Measurements from ENCODE around the gene LRRC8B.
"Not testable (repeated sequence)": the region's sequence is repeated elsewhere in the genome, so short reads cannot be mapped to it uniquely, and the experiment has no call there.

LRRC8B gene

DNA sequence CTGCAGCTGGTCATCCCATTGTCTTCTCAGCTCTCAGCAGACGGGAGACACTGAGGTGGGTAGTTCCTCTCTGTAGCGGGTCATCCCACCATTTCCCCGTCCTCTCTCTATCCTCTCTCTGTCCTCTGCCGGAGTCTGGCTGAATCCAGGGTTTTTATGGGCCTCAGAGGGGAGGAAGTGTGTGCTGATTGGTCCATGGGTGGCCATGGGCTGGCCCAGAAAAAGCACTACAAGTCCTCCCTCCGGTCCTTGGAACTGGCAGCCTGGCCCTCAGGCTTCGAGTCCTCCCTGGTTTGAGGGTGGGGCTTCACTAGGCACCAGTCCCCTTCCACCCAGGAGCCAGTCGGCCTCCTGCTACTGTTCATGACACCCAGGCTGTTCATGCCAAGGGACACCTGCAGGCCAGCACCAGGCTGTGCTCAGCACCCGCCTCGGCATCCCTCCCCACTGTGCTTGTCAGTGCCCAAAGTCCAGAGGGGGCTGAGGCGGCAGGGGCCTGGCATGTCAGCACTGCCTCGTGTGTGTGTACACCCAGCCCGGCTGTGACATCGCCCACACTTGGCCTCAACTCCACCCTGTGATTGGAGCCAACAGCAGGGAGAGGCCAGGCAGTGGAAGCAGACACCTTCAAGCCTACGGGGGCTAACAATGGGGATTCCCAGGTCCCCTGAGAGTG is 85.3 kb downstream of the LRRC8B start:
- no peak for DNase-seq

- DNase-seq: no peak
Observed at GRCh38 chr1:89610457-89611011, 85.9 kb downstream of the LRRC8B start.

DNA sequence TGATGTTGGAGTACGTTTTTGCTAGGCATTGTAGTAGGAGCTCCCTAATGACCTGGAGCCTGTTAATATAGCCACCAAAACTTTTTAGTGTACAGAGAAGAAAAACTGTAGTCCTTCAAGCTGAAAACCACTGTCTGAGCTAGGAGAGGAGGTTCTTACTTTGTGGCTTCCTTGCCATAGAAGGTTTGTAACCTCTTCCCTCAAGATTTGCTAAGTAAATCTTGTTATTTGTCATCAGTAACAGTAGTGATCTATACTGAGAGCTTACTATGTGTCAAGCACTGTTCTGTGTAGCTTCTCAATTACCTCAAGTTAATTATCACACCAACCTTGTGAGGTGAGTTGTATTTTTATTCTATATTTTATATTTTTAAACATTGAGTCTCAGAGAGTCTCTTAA is 87.1 kb downstream of the LRRC8B start:
- no peak for DNase-seq

GRCh38 chr1:89613928-89614327 is 89.3 kb downstream of the LRRC8B start:
- DNase-seq: no peak

DNA sequence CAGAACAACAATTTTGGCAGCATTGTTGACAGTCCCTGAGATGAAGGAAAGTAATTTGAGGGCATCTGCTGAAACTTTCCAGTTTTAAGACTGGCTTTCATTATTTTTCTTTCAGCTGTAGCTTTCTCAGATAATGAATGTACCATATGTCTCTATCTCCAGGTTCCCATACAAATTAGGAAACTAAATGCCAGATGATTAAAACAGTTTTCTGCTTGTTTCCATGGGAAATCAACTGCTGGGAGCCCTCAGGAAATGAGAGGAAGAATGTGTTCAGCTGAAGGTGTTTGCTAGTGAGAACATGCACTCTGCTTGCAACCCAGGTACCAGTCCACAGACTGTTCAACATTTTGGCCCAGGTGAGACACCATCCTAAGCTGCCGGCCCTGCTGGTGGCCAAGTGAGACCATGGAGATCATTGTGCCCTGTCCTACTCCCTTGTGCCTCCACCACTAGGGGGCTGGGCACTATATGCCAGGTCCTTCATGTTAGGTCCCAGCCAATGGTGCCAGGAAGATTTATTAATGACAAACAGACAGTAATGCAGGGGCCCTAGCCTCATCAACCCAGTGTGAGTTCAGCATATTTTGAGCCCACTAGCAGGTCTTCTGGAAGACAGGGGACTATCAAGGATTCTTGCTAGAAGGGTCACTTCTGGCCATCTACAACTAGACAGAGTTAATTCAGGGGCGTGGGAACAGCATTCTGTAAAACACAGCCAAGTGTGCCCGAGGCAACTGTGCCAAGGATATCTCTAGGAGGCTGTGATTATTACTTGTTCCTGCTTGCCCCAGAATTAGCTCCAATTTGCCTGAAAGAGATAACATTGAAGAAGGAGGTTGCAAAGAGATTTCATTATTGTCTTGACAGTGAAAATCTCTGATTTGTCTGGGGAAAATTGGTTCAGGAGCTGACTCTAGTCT is 91.3 kb downstream of the LRRC8B start:
- DNase-seq: no peak

DNA sequence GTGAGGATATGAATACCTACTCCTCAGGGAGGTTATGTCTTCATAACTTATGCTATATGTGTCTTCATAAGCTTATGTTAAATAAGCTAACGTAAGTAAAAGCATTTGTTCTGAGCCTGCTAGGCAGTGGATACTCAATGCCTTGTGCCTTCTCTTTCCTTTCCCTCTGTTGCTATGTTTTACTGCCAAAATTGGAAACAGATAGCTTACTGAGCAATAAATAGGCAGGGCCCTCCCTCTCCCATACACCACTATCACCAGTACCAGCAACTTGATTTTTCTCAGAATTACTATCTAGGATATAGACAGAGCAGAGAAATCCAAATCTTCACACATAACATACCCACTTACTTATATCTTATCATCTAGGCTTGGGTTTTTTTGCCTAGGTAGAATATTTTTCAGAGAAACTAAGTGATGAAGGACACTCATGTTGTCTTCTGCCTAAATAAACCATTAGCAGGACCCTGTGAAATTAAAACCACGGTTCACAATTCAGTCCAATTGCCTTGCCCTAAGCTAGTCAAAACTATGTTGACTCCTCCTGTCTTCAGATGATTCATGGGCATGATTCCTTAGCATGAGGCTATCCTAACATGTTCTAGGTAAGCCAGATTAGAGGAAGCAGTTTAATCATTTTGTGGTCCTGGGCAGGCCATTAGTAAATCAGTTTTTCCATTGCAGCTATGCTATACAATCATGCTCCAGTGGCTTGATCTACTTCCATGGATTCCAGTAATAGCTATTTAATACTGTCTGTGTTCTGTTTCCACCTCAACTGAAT is 92.4 kb downstream of the LRRC8B start:
- DNase-seq: no peak

GRCh38 chr1:89620664-89621063 is 96.0 kb downstream of the LRRC8B start:
- DNase-seq: no peak

- DNase-seq: no peak
Observed at GRCh38 chr1:89622895-89623294, 98.3 kb downstream of the LRRC8B start.

DNA sequence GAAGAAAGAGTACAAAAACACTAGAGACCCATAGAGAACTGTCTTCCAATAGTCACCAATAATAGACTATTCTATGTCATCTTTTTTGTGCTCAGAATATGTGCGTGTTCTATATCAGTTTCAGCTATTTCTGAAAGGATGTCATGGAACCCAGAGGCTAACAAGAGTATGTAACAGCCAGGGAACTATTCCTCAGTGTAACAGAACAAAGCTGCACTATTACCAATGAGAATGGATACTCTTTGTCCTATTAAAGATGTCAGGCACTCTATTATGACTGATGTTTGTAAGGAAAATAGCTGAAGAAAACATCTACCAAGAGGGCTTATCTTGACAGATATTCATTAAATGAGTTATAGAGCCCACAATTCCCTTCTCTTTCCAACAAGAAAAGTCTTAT is 99.7 kb downstream of the LRRC8B start:
- DNase-seq: no peak

DNA sequence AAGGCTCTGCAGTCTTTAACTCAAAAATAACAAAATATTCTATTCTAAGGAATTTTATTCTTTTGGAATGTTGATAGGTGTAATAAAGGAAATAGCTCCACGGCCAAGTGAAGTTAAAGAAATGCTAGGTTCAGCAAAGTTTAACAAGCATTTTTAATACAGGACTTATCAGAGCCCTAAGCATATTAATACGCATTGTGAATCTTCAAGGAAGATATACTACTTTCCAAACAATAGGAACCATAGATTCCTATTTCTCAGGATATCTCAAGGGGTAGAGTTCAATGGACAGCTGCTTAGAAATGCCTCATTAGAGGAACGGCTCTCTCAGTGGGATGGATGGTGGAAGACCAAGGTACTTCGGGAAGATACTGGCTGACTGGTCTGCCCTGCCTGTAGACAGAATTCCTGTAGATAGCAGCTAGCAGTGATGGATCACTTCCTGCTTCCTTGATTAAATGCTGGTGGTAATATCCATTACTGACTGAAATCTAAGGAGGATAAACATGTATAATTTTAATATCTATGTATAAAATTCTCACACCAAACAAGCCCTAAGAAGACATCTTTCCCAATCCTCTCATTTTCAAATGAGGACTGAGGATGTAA is 100.2 kb downstream of the LRRC8B start:
- no peak for DNase-seq

GRCh38 chr1:89627596-89627962 is 103.0 kb downstream of the LRRC8B start:
- no peak for DNase-seq

DNA sequence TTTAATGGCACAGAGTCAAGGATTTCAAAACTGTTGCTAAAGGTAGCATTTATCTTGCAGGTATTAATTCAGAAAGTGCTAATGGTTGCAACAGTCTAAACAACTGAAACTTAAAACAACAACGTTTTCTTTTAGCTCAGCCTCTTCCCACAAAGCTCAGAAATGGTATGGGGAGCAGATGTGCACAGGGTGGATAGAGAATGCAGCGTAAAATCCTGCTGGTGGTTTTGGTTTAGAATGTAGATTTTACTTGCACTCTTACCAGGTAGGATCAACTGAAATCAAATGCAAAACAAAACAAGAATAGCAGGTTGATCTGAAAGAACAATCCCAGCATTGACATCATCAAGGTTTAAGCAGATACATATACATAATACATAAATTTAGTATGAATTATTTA is 104.5 kb downstream of the LRRC8B start:
- no peak for DNase-seq

- not testable (repeated sequence) for DNase-seq
Observed at GRCh38 chr1:89629600-89629999, 105.0 kb downstream of the LRRC8B start.

DNA sequence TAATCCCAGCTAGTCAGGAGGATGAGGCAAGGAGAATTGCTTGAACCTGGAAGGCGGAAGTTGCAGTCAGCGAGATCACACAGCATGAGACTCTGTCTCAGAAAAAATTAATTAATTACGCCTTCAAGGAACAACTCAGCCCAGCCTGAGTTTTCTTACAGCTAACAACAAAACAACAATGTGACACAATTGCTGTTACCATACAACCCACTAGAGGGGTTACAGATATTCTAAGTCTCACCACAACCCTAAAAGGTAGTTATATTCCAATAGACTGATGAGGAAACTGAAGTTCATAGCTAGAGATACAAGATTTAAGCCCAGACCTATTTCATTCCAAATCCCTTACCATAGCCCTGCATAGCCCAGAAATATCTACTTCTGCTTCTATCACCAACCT is 105.4 kb downstream of the LRRC8B start:
- DNase-seq: no peak

DNA sequence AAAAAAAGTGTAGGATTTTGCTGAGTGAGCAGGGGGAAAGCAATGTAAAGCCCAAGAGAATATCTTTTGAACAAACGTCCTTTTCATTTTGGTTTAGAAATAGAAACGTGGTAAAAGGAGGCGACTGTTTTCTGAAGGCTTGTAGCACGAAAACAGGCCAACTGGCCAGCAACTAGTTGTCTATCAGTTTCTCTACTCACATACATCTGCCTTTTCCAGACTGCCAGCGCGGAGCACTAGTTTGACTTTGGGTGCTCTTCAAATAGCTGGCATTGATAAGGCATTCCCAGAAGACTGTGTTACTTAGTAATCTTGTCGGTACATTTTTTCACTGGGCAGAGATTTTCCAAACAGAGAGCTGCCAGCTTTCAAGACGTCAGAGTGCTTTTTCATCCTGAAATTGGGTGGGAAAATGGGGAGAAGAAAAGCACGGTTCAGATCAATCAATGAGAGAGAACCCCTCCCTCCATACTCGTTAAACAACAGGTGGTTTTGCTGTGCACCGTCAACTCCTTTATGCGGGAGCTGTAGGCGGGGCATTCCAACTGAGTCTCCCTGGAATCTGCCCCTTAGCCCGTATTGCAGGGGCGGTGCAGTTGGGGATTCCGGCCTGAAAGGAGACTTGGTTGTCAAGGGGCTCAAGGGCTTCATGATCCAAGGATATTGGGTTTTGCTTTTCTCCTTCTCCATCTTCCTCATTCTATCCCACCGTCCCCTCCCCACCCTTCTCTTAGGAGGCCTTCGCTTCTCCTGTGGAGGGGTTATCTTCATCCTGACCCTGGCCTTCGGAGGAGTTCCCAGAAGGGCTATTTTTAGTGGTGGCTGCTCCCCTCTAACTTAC is 107.4 kb downstream of the LRRC8B start:
- no peak for DNase-seq

DNA sequence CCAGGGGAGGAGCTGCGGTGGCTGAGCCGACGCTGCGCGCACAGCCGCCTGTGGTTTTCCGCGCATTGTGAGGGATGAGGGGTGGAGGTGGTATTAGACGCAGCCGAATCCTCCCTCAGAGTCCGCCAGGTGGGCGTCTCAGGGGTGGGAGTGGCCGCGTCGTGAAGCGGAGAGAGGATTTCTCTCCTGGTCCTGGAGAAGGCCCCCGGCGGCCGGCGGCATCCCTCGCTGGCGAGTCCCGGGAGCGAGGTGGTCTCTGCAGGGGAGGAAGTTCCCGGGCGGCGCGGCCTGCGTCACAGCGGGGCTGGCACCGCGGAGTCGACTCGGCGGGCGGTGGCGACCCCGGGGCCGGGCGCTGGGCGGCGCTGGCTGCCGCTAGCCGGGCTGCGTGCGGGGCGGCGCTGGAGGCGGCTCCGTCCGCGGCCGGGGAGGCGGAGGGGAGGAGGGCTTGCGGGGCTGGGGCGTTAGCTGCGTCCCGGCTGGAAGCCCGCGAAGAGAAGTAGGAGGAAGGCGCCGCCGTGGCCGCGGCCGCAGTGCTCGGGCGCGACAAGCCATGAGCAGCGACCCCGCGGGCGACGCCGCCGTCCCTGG is 108.1 kb downstream of the LRRC8B start, which contains the start of gene LRRC8C:
LRRC8C (plus strand) TSS at position 464 of the 591 bp plus-strand sequence. CDS start 53,354 bp downstream, outside the sequence.
- peak; percentile 90 for DNase-seq

GRCh38 chr1:89633248-89633799 is 108.7 kb downstream of the LRRC8B start:
- DNase-seq: no peak

DNA sequence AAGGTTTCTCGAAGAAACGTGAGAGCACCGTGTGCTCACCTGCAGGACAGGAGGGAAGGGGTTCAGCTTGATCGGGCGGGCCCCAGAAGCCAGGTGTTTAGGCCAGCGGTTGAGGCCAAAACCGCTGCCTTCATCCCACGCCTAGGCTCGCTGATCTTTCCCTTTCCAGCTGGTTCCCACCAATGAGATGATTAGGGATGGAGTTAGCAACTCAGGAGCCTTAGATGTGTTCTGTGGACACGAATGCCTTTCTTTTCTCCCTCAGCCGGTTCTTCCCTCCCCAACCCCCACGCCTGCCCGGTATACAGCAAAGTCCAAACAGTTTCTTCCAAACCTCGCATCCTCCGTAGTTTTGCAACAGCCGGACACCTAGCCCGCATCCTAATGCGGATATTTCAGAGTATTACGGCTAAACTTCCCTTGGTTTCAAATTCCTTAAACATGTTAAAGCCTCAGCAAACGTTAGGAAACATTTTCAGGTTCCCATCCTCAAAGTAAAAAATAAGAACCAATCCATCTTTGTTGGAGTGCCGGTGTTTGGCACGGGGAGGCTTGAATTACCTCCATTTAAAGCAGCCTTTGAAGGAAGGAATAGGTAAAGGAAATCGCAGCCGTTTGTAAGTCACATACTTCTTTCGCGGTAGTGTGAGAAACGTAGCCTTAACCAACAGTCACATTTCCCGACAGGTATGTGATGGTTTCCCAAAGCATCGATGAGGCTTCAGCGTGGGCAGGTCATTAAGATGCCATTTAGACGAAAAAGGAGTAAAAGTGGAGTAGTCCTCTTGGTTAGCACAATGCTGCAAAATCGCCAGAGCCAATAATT is 109.4 kb downstream of the LRRC8B start:
- peak; percentile 53 for DNase-seq

- DNase-seq: no peak
Observed at GRCh38 chr1:89635825-89636815, 111.5 kb downstream of the LRRC8B start.
